OCI-LY3 (cell line): Measurements from ENCODE around the gene ABLIM2.

Experiments
- H2AFZ ChIP-seq: fragments of 200-600, 300-600 bp; shearing (Covaris generic); 2 replicates; pipeline ENCODE4 v1.6.0; 2014; ENCODE audit warnings: antibody characterized with exemption, low read depth, low read length
- H3K27ac ChIP-seq: fragments of 200-600, 300-600 bp; sonication (generic); 2 replicates; pipeline ENCODE4 v1.5.1; 2014; ENCODE audit warnings: mild to moderate bottlenecking, low read length, moderate library complexity, mixed read lengths
- H3K27me3 ChIP-seq: fragments of 200-600, 300-600 bp; sonication (generic); 2 replicates; pipeline ENCODE4 v1.6.1; 2014; ENCODE audit warnings: low read depth, low read length, mixed read lengths
- H3K36me3 ChIP-seq: fragments of 200-600, 300-600 bp; sonication (generic); replicated peaks from 2 replicates; pipeline ENCODE3; 2014; ENCODE audit warnings: low read depth, low read length, mixed read lengths
- H3K4me1 ChIP-seq: fragments of 300-600, 200-600 bp; sonication (generic); 2 replicates; pipeline ENCODE4 v1.6.1; 2014; ENCODE audit warnings: low read length, mixed read lengths
- H3K4me2 ChIP-seq: fragments of 200-600, 300-600 bp; sonication (generic); 2 replicates; pipeline ENCODE4 v1.6.1; 2014; ENCODE audit warnings: low read length, mixed read lengths
- H3K4me3 ChIP-seq: fragments of 300-600, 200-600 bp; sonication (generic); 2 replicates; pipeline ENCODE4 v1.5.1; 2014; ENCODE audit warnings: antibody characterized with exemption, mild to moderate bottlenecking, low read length, moderate library complexity
- H3K79me2 ChIP-seq: fragments of 300-600, 200-600 bp; shearing (Covaris generic); 2 replicates; pipeline ENCODE4 v1.6.1; 2014; ENCODE audit warnings: mild to moderate bottlenecking, low read length, mixed read lengths
- H3K9ac ChIP-seq: fragments of 300-600, 200-600 bp; shearing (Covaris generic); 2 replicates; pipeline ENCODE4 v1.6.0; 2014; ENCODE audit warnings: mild to moderate bottlenecking, low read length, moderate library complexity
- H3K9me3 ChIP-seq: fragments of 200-600, 300-600 bp; shearing (Covaris generic); 2 replicates; pipeline ENCODE4 v1.6.1; 2014; ENCODE audit warnings: low read length, mixed read lengths; ENCODE audit not compliant: insufficient read depth
- H4K20me1 ChIP-seq: fragments of 200-600, 300-600 bp; sonication (generic); 2 replicates; pipeline ENCODE4 v1.6.1; 2016; ENCODE audit warnings: low read length, mixed read lengths; ENCODE audit not compliant: insufficient read depth
- CTCF ChIP-seq: fragments of 200-600, 300-600 bp; sonication (generic); IDR thresholded peaks from 2 replicates; pipeline ENCODE4 v1.5.1; 2014; ENCODE audit warnings: antibody characterized with exemption, low read length, low read depth
- EZH2phosphoT487 ChIP-seq: fragments of 200-600 bp; shearing (Covaris generic); IDR thresholded peaks from 2 replicates; pipeline ENCODE4 v1.6.1; 2018; ENCODE audit warnings: antibody characterized with exemption, mixed run types, low read depth

Gene ABLIM2

GRCh38 chr4:8048856-8049676 lies 109.5 kb downstream of the ABLIM2 start:
- Histone ChIP-seq H3K79me2 (no peaks in the 10 kb centered on the region), H3K9ac (no peak overlapping the region), H3K27me3 (no peaks in the 10 kb centered on the region), H3K27ac (no peak overlapping the region), H3K9me3 (no peaks in the 10 kb centered on the region), H3K4me2 (no peak overlapping the region), H4K20me1 (no peaks in the 10 kb centered on the region), H3K4me3 (no peak overlapping the region), H3K36me3 (no peaks in the 10 kb centered on the region), H3K4me1 (no peaks in the 10 kb centered on the region), H2AFZ (no peak overlapping the region)
- no peak for TF ChIP-seq CTCF
- no peak for TF ChIP-seq EZH2phosphoT487

- no peaks in the 10 kb centered on the region for H3K4me1 ChIP-seq
- H3K36me3 ChIP-seq: no peaks in the 10 kb centered on the region
- H3K9ac ChIP-seq: no peak overlapping the region
- no peak overlapping the region for H3K27ac ChIP-seq
- no peaks in the 10 kb centered on the region for H4K20me1 ChIP-seq
- TF ChIP-seq EZH2phosphoT487: no peak
- TF ChIP-seq CTCF: no peak
- no peaks in the 10 kb centered on the region for H3K27me3 ChIP-seq
- no peaks in the 10 kb centered on the region for H3K9me3 ChIP-seq
- H3K79me2 ChIP-seq: no peaks in the 10 kb centered on the region
- H2AFZ ChIP-seq: no peak overlapping the region
- H3K4me2 ChIP-seq: no peak overlapping the region
- H3K4me3 ChIP-seq: no peak overlapping the region
Observed at GRCh38 chr4:8047837-8048678, 110.6 kb downstream of the ABLIM2 start.

GRCh38 chr4:8046925-8047541 lies 111.6 kb downstream of the ABLIM2 start:
- no peak overlapping the region for H3K4me2 ChIP-seq
- no peaks in the 10 kb centered on the region for H4K20me1 ChIP-seq
- no peaks in the 10 kb centered on the region for H3K79me2 ChIP-seq
- no peaks in the 10 kb centered on the region for H3K27me3 ChIP-seq
- no peaks in the 10 kb centered on the region for H3K36me3 ChIP-seq
- H3K4me1 ChIP-seq: no peaks in the 10 kb centered on the region
- no peak overlapping the region for H3K9ac ChIP-seq
- H2AFZ ChIP-seq: no peak overlapping the region
- no peak overlapping the region for H3K4me3 ChIP-seq
- TF ChIP-seq EZH2phosphoT487: no peak
- no peak for TF ChIP-seq CTCF
- no peak overlapping the region for H3K27ac ChIP-seq
- no peaks in the 10 kb centered on the region for H3K9me3 ChIP-seq

- TF ChIP-seq CTCF (no peak), EZH2phosphoT487 (no peak)
- Histone ChIP-seq H3K27me3 (no peaks in the 10 kb centered on the region), H3K9me3 (no peaks in the 10 kb centered on the region), H3K4me3 (no peak overlapping the region), H2AFZ (no peak overlapping the region), H3K79me2 (no peaks in the 10 kb centered on the region), H3K36me3 (no peaks in the 10 kb centered on the region), H4K20me1 (no peaks in the 10 kb centered on the region), H3K27ac (no peak overlapping the region), H3K4me2 (no peak overlapping the region), H3K9ac (no peak overlapping the region), H3K4me1 (no peaks in the 10 kb centered on the region)
Observed at GRCh38 chr4:8045909-8046308, 112.7 kb downstream of the ABLIM2 start.
